ENCODE data around the gene CARM1.

Gene CARM1

DNA sequence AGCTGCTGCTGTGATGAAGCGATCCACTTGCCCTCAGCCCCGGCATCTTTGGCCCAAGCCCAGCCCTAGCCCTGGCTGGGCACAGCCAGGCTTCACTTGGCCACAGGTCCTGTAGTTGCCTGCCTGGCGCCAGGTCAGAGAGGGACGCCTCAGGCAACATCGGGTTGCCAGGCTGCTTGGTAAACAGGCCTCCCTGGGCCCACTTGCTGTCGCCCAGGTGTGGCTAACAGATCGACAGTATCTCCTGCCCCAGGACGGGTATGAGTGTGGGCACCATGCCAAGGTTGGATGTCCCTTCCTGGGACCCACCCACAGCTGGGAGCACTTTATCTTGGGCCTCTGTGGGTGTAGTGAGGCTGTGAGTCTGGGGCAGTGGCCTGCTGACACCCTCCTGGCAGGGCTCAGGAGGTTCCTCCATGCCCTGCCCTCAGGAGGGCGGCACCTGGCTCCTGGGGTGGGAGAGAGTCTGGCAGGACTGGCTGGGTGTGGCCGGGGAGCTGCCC lies 27.8 kb downstream of the CARM1 start:
- peak in 22 of 51 donors; percentile 3 to 48 (median 24) for DNase-seq

DNA sequence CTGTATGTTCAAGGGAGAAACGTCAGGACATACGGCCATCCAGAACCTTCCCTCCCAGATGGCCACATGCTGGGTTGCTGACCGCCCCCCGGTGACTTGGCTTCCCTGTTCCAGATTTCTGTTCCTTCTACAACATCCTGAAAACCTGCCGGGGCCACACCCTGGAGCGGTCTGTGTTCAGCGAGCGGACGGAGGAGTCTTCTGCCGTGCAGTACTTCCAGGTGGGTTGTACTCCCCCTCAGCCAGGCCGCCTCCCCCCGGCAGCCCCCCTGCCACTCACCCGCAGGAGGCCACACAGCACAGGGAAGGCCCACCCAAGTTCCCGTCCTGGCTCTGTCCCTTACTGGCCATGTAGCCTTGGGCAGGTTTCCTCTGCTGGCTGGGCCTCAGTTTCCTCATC lies 36.6 kb downstream of the CARM1 start:
- DNase-seq: no peak

DNA sequence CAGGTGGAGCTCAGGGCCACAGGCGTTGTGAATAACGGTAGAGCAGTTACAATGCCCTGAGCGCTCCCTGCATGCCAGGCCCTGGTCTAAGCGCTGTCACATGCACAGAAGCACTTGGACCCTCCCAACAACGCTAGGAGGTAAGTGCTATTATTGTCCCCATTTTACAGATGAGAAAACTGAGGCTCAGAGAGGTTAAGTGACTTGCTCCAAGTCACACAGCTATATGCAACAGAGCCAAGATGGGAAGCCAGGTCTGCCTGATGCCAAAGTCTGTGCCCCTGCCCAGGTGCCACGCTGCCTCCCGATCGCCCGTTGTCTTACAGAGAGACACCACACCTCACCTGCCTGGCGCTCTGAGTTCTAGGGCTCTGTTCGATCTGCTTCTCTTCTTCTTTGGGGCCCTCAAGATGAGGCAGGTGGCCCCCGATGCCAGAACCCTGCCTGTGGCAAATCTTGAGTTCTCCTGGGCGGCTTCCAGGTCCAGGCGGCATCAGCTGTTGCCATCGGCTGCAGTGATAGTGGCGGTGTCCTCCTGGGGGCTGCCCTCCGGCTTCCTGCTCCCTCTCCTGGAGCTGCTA lies 37.1 kb downstream of the CARM1 start:
- no peak for DNase-seq

DNA sequence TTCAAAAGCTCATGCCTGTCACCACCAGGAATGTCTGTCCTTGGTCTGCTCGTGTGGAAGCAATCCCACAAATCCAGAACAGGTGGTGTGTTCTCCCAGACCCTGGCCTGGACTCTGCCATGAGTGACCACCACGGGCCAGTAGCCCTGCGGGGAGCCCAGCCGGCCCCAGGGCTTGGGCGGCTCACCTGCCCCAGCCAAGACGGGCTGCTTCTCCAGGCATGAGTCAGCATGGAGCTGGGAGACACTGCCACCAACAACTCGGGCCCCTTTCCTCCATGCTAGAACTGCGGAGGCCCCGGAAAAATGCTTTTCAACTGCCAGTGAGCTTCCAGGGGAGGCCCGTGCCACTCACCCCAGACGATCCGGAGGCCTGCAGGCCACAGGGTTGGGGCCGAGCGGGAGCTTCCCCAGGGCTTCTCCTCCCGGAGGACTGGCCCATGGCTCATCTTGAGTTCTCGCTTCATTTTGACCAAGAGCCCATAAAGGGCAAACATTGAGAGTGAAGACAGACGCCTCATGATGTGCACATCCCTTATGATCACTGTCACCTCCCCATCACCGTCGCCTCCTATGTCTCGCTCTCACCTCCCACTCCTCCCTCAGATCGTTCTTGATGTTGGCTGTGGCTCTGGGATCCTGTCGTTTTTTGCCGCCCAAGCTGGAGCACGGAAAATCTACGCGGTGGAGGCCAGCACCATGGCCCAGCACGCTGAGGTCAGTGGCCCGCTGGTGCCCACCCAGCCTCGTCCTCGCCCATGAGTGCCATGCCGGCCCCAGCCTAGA lies 40.4 kb downstream of the CARM1 start:
- DNase-seq: peak in 1 of 51 donors; percentile 16

DNA sequence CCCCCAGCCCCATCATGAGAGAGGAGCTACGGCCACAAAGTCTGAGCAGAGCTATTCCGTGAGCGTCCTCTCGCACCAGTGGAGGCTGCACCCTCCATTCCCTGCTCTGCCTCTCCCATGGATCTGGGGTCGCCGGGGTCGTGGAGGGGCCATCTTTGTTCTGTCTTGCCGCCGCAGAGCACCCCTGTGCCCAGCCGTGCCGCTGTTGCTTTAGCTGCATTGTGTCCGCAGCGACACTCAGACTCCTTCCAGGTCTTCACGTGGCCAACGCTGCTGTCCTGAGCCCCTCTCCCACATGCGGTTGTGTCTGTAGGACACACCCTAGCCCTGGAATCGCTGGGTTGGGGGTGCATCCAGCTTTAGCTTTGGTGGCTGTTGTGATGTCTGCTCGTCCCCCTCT lies 41.3 kb downstream of the CARM1 start:
- no peak for DNase-seq

DNA sequence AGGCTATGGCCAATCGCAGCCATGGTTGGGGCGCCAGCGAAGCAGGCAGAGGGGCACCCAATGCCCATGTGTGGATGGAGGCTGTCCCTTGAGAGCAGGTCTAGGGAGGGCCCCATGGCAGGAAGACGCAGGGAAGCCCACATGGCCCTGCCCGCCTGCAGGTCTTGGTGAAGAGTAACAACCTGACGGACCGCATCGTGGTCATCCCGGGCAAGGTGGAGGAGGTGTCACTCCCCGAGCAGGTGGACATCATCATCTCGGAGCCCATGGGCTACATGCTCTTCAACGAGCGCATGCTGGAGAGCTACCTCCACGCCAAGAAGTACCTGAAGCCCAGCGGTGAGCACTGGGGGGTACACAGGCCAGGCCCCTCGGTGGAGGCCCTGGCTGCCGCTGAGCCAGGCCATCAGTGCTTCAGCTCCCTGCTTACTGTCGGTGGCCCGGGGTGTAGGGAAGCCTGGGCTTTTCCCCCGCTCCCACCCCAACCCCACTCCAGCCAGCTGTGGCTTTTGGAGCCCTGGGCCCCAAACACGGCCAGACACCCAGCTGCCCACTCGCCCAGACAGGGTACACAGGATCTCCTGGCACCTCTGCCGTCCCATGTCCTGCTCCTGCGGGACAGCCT lies 42.5 kb downstream of the CARM1 start:
- no peak for DNase-seq

DNA sequence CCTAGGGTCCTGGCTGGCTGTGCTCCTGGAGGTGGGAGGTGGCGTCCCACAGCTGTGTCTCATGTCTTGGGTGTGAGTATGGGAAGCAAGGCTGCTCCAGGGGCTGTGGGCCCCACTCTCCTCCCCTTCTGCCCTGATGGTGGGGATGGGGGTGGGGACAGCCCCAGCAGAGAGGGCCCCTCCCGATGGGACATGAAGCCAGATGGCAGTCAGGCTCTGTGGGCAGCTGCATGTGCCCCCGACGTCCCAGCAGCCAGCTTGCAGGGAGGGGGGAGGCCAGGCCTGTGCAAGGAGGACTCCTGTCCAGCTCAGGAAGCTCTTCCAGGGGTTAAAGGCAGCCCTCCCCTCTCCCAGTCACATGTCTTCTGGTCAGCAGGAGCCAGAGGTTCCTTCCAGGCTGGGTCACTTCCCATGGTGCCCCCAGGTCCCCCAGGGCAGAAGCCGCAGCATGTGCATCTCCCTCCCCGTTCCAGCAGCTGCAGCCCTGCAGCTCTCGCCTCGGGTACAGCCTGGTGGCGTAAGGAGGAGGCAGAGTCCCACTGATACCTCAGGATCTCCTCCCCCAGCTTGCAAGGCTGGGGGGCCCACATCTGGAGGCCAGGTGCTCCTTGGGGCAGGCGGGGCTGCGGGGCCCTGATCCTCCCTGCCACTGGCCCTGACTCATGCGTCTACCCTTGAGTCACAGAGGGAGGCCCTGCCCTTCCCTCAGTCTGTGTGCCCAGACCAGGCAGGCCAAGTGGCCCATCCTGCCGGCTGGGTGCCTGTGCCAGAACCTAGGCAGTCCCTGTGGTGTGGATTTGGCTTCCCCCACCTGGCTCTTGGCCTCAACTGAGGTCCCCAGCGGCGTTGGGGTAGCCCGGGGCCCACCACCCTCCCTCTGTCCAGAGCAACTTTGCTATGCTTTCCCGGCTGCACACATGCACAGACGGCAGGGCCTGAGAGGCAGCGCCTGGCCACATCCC lies 44.1 kb downstream of the CARM1 start:
- no peak for DNase-seq

DNA sequence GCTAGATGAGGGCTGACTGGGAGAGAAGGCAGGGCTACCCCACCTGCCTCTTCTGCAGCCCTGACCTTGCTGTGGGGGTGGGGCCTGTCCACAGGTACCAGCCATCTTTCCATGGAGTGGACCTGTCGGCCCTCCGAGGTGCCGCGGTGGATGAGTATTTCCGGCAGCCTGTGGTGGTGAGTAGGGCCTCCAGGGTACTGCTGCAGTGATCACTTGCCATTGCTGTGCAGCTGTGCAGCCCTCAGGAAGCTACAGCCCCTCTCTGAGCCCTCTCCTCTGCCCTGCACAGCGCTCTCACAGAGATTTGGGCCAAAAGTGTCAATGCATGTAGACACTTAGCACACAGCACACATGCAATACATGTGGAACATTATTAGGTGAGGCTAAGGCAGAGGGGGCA lies 45.2 kb downstream of the CARM1 start:
- DNase-seq: no peak

DNA sequence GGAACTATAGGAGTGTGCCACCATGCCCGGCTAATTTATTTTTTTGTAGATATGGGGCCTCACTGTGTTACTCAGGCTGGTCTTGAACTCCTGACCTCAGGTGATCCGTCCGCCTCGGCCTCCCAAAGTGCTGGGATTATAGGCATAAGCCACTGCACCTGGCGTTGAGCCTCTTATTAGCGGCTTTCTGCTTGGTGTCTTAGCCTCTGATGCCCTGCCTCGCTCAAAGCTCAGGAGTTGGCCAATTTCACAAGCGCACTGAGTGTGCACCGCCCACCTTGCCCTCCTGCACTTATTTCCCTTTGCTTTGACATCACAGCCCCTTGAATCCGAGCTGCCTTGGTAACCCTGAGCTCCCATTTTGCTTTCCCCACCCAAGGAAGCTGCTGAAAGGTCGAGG lies 47.0 kb downstream of the CARM1 start:
- no peak for DNase-seq

DNA sequence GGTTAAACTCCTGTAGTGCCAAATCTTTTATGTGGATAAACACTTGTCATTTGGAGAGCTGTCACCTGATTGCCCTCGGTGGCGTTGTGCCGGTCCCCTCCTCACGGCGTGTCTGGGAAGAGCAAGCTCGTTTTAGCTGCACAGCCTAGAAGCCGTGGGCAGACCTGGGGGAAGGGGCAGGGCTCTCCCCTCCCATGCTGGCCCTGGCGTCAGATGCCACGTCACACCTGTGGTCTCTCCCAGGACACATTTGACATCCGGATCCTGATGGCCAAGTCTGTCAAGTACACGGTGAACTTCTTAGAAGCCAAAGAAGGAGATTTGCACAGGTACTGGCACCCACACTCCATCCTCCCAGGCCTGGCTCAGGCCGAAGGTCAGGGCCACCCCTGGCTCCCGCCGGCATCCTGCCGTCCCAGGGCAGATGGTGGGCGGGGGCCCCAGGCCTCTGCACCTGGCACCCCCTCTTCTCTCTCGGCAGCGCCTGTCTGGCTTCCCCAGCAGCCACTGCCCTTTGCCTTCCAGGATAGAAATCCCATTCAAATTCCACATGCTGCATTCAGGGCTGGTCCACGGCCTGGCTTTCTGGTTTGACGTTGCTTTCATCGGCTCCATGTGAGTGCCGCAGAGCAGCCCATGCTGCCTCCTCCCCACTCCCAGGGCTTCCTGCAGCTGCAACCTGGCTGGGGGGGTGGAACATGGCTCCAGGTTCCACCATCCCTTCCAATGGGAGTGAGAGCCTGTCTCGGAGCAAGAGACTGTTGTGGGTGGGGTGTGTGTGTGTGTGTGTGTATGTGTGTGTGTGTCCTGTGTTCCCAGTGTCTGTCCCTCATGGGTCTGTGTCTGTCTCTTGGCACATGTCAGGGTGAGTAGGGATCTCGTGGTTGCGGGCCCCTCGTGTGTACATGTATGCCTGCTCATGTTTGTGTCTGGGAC lies 48.3 kb downstream of the CARM1 start:
- no peak for DNase-seq

DNA sequence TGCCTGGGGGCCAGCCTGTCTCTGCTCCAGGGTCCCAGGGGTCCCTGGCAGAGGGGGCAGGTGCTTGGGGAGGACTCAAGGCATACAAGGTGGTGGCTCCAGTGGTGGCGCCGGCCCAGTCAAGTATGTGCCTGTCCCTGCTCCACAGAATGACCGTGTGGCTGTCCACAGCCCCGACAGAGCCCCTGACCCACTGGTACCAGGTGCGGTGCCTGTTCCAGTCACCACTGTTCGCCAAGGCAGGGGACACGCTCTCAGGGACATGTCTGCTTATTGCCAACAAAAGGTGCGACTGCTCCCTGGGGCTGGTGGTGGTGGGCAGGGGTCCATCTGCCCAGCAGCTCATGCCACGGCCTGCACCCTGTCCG lies 48.9 kb downstream of the CARM1 start:
- DNase-seq: no peak

DNA sequence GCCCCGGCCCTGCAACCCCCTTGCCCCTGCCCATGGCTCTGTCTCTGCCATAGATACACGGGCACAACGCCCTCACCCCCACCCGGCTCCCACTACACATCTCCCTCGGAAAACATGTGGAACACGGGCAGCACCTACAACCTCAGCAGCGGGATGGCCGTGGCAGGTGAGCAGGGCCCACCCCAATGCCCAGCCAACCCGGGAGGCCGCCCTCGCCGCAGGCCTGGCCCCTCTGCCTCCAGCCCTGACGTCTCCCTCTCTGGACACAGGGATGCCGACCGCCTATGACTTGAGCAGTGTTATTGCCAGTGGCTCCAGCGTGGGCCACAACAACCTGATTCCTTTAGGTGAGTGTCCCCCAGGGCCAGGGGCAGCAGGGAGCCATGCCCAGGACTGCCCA lies 49.4 kb downstream of the CARM1 start:
- no peak for DNase-seq

DNA sequence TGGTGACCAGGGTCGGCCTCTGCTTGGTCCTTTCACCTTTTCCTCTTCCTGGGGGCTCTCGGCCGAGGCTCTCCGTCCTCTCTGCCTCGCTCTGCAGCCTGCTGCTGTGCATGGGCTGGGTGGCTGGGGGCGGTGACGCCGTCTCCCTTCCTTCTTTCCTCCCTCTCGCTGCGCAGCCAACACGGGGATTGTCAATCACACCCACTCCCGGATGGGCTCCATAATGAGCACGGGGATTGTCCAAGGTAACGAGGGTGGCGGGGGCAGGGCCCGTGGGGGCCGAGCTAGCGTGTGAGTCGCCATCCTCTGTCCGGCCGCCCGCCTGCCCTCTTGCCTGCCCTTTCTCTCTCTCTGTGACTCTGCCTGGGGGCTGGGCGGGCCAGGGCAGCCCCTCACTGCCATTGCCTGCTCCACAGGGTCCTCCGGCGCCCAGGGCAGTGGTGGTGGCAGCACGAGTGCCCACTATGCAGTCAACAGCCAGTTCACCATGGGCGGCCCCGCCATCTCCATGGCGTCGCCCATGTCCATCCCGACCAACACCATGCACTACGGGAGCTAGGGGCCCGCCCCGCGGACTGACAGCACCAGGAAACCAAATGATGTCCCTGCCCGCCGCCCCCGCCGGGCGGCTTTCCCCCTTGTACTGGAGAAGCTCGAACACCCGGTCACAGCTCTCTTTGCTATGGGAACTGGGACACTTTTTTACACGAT lies 50.0 kb downstream of the CARM1 start:
- no peak for DNase-seq

DNA sequence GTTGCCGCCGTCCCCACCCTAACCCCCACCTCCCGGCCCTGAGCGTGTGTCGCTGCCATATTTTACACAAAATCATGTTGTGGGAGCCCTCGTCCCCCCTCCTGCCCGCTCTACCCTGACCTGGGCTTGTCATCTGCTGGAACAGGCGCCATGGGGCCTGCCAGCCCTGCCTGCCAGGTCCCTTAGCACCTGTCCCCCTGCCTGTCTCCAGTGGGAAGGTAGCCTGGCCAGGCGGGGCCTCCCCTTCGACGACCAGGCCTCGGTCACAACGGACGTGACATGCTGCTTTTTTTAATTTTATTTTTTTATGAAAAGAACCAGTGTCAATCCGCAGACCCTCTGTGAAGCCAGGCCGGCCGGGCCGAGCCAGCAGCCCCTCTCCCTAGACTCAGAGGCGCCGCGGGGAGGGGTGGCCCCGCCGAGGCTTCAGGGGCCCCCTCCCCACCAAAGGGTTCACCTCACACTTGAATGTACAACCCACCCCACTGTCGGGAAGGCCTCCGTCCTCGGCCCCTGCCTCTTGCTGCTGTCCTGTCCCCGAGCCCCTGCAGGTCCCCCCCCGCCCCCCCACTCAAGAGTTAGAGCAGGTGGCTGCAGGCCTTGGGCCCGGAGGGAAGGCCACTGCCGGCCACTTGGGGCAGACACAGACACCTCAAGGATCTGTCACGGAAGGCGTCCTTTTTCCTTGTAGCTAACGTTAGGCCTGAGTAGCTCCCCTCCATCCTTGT lies 50.7 kb downstream of the CARM1 start:
- no peak for DNase-seq

DNA sequence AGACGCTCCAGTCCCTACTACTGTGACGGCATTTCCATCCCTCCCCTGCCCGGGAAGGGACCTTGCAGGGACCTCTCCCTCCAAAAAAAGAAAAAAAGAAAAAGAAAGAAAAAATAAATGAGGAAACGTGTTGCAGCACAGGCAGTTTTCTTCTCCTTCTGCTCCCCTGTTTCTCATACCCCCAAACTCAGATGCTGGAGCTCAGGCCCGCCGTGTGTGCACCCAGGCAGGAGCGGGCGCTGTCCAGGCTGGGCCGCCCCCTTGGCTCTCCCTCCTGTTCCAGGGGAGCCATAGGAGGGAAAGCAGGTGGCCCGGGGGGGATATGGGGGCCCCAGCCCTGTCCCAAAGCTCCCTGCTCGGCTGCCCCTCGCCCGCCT lies 51.3 kb downstream of the CARM1 start:
- DNase-seq: no peak

DNA sequence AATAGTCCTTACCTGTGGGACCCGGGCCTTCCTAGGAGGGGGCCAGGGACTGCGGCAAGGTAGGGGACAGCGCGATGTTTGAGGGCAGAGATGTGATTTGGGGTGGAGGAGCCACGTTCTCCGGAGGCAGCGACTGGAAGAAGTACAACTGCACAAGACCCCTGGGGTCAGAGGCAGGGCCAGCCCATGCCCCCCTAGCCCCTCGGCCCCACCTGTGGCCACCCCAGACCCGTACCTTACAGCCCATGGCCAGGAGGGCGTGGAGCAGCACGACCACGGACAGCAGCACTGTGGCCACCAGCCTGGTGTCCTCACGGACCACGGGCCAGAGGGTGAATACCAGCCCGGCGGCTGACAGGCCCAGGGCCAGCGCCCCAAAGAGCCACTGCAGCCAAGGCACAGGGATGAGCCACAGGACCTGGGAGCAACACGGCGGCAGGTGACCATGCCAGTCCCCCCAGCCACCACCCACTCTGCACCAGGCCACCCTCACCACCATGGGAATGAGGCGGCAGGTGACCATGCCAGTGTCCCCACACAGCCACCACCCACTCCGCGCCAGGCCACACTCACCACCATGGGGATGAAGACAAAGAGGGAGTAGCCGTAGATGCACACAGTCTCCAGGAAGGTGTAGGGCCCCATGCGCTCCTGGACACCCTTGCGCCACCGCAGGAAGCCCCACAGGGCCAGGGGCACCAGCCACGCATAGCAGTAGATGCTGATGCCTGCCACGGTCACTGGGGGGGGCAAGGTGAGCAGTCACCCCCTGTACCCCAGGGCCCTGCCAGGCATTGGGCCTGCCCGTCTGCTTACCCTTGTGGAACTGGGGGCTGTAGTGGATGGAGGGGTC lies 52.1 kb downstream of the CARM1 start:
- no peak for DNase-seq

DNA sequence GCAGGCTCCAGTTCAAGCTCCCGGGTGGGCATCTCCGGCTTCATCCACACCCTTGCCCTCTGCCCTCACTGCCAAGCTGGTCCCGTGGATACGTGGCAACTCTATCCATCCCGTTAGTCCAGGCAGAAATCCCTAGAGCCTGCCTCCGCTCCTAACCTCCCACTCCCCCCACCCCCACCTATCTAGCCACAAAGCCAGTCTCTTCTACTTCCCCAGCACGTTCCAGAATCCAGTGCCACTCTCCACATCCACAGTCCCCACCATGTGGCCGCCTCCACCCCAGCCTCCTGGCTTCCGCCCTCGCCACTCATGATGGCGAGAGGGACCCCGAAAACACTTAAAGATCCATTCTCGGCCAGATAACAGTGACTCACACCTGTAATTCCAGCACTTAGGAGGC lies 53.2 kb downstream of the CARM1 start:
- no peak for DNase-seq
